ENCODE measurements around the gene PIGT.

Gene PIGT

DNA sequence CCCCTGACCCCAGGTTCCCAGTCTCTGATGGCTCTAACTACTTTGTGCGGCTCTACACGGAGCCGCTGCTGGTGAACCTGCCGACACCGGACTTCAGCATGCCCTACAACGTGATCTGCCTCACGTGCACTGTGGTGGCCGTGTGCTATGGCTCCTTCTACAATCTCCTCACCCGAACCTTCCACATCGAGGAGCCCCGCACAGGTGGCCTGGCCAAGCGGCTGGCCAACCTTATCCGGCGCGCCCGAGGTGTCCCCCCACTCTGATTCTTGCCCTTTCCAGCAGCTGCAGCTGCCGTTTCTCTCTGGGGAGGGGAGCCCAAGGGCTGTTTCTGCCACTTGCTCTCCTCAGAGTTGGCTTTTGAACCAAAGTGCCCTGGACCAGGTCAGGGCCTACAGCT is 9.6 kb downstream of the PIGT start:
- intact Hi-C loops (cut with DNase I; ENCODE audit: low total_unique reads), result no loop called here
- no peak overlapping the region for H3K27ac ChIP-seq

DNA sequence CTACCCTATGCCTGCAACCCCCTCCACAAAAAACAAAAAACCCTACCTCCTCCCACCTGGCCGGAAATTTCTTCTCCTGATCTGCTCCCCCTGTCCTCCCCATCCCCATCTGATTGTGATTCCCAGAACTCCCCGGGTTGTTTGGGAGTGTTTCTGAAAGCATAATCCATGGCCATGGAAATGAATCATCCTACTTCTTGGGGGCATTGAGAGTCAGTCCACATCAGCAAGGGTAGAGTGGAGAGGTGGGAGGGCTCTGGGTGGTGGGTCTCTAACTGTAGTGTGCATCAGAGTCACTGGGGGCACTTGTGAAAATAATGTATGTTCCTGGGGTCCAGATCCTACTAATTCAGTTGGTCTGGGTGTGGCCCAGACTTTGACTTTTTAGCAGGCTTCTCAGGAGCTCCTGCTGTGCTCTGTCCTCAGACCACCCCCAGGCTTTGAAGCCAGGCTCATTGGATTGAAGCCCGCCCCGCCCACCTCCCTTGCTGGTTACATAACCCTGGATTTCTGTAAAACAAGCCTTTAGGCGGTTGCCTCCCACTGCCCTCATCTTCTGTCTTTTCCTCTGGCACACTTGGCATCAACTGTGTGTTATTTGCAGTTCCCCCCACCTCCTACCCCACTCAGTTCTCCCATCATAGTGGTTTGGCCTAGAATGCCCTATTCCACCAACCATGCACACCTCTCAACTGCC is 10.5 kb downstream of the PIGT start:
- no peak for DNase-seq
- H3K9me3 ChIP-seq, result no peaks in the 10 kb centered on the region
- H3K4me1 ChIP-seq, result peaks cover 0 to 3% (median 0%) of the 10 kb centered on the region in 4 donors
- TF ChIP-seq, protein P1, sequence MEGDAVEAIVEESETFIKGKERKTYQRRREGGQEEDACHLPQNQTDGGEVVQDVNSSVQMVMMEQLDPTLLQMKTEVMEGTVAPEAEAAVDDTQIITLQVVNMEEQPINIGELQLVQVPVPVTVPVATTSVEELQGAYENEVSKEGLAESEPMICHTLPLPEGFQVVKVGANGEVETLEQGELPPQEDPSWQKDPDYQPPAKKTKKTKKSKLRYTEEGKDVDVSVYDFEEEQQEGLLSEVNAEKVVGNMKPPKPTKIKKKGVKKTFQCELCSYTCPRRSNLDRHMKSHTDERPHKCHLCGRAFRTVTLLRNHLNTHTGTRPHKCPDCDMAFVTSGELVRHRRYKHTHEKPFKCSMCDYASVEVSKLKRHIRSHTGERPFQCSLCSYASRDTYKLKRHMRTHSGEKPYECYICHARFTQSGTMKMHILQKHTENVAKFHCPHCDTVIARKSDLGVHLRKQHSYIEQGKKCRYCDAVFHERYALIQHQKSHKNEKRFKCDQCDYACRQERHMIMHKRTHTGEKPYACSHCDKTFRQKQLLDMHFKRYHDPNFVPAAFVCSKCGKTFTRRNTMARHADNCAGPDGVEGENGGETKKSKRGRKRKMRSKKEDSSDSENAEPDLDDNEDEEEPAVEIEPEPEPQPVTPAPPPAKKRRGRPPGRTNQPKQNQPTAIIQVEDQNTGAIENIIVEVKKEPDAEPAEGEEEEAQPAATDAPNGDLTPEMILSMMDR (IDR thresholded peaks at IDR 0.05), result no peak
- H3K4me3 ChIP-seq, result no peak overlapping the region
- H3K27ac ChIP-seq, result no peak overlapping the region
- H3K36me3 ChIP-seq, result peaks cover 36 to 61% (median 45%) of the 10 kb centered on the region in 3 donors
- H3K27me3 ChIP-seq, result no peaks in the 10 kb centered on the region
- intact Hi-C loops (cut with DNase I; ENCODE audit: low total_unique reads), result no loop called here

More for the DNA sequence above, 9.6 kb downstream of the PIGT start:
- DNase-seq, result no peak
- no peaks in the 10 kb centered on the region for H3K9me3 ChIP-seq
- H3K27me3 ChIP-seq, result no peaks in the 10 kb centered on the region
- peaks cover 0 to 3% (median 0%) of the 10 kb centered on the region in 4 donors for H3K4me1 ChIP-seq
- peaks cover 45 to 70% (median 54%) of the 10 kb centered on the region in 3 donors for H3K36me3 ChIP-seq
- TF ChIP-seq, protein P1 (IDR thresholded peaks at IDR 0.05), result no peak
- H3K4me3 ChIP-seq, result no peak overlapping the region

DNA sequence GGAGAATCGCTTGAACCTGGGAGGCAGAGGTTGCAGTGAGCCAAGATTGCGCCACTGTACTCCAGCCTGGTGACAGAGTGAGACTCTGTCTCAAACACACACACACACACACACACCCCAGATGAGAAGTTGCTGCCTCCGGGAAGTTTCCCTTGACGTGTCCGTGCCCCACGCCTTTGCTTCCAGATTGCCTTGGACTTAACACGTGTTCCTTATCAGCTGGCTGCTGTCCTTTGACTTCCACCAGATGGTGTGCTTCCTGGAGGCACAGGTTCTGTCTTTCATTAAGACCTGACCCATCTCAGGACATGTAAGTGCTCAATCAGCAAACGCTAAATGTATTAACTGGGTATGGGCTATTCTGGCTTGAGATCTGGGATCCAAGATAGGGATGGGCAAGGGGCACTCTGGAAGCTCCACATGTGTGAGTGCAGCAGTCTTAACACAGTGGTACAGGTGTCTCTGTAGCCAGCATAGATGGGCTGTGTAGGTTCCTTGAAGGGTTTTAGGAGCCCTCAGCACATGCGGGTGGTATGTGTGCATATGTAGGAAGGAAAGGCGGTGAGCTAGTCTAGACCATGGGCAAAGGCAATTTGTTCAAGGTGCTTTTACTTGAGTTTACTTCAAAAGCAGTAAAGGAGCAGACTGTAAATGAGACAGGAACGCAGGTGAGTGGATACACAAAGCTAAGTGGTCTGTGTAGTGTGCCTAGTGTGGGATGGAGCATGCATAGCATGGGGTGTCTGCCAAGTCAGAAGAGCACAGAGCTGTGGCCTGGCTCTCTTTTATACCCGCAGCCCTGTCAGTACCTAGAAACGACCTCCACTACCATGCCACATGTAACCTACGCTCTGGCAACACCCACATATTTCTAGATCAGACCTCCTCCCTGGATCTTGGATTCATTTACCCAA is 11.6 kb downstream of the PIGT start:
- Histone ChIP-seq H3K27me3 (no peaks in the 10 kb centered on the region), H3K4me1 (peaks cover 0 to 3% (median 0%) of the 10 kb centered on the region in 4 donors), H3K9me3 (no peaks in the 10 kb centered on the region), H3K36me3 (peaks cover 30 to 51% (median 35%) of the 10 kb centered on the region in 3 donors), H3K27ac (no peak overlapping the region), H3K4me3 (no peak overlapping the region)
- no peak for DNase-seq
- TF ChIP-seq, protein P1 (IDR thresholded peaks at IDR 0.05), result no peak
- intact Hi-C loops (cut with DNase I; ENCODE audit: low total_unique reads), result no loop called here

DNA sequence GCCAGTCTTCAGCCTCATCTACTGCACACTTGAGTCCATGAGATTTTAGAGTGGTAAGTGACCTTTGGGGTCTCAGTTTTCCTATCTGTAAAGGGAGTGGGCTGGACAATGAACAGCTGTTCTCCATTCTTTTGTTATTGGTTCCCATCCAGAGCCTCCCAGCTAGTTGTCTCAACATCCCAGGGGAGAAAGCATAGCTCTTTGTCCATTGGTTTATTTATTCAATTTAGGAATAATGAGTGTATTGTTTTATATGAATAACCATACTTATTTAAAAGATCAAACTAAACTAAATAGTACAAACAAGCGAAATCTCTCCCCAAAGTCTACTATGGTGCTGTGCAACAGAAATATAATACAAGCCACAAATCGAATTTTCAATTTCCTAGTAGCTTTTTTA is 13.7 kb downstream of the PIGT start:
- intact Hi-C loops (cut with DNase I; ENCODE audit: low total_unique reads), result no loop called here
- no peak for DNase-seq
- Histone ChIP-seq H3K36me3 (peaks cover 10 to 30% (median 14%) of the 10 kb centered on the region in 3 donors), H3K27ac (no peak overlapping the region), H3K9me3 (no peaks in the 10 kb centered on the region), H3K27me3 (no peaks in the 10 kb centered on the region), H3K4me1 (peaks cover 0 to 6% (median 2%) of the 10 kb centered on the region in 4 donors), H3K4me3 (no peak overlapping the region)
- TF ChIP-seq, protein P1 (IDR thresholded peaks at IDR 0.05), result no peak

DNA sequence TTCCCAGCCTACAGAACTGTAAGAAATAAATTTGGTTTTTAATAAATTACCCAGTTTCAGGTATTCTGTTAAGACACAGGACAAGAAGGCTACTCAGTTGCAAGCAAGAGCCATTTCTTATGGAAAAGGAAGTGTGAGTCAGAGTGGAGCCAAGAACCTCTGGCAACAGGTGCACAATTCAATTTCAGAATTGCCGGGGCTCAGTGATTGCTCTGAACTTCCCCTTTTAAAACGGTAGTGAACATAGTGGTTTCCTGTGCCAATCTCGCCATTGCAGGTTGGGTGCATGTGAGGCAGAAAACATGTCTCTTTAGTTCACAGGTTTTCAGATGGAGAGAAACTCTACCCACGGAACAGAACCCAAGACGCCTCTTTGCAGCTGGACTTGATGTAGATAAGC is 16.4 kb downstream of the PIGT start:
- Histone ChIP-seq H3K36me3 (peaks cover 0 to 6% (median 0%) of the 10 kb centered on the region in 3 donors), H3K27ac (peak overlapping the region in 1 of 2 donors; percentile 52), H3K9me3 (no peaks in the 10 kb centered on the region), H3K4me1 (peaks cover 0 to 13% (median 0%) of the 10 kb centered on the region in 4 donors), H3K27me3 (no peaks in the 10 kb centered on the region), H3K4me3 (no peak overlapping the region)
- no peak for DNase-seq
- intact Hi-C loops (cut with DNase I; ENCODE audit: low total_unique reads), result no loop called here
- TF ChIP-seq, protein P1 (IDR thresholded peaks at IDR 0.05), result no peak

Measured in tibial artery (tissue), 4 donors.